D721Med (cell line): ENCODE measurements around the gene MYO7B.

Experiments
- DNase-seq: peaks from one replicate; pipeline ENCODE4 v3.0.0; 2011; ENCODE audit warnings: low spot score; ENCODE audit not compliant: insufficient read length
- FAIRE-seq: peaks from 2 replicates; lab custom pipeline; 2011; peaks lifted over from hg19 to GRCh38; lab: Jason Lieb, UNC
- TF ChIP-seq, protein P1 (sequence below): IDR thresholded peaks from 2 replicates; pipeline ENCODE4 v1.5.1; 2012; ENCODE audit warnings: mild to moderate bottlenecking, control low read depth; ENCODE audit not compliant: insufficient read depth; ENCODE audit errors: missing control alignments

MYO7B gene

DNA sequence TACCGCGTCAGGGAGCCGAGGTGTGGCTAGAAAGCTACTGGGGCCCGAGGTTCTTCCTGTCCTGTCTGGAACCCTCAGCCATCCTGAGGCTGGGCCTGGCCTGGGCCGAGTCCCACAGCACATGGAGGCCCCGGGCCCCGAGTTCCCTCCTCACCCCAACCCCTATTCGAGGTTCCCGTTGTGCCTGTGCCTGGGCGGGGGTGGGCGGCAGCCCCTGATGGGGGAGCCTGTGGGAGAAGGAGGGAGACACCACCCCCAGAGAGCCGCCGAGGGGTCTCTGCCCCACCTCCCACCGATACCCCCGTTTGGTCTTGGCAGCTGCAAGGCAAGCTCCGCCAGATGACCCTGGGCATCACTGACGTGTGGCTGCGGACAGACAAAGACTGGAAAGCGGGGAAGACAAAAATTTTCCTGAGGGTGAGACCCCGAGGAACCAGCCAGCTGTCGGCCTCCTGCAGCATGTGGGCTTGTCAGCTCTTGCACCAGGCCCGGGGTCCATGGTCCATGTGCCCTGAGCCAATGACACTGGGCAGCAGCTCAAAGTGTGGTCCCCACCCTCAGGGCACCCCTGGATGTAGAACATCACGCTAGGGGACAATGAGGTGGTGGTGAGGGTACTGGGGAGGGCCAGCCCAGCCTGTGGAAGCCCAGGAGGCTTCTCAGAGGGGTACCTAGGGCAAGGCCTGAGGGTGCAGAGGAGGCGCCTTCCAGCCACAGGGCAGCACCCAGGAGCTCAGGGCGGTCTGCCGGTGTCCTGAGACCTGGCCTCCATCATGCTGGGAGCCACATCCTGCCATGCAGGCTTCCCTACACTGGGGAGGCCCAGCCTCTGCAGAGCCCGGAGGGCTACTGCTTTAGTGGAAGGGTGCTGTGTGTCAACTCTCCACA lies 58.0 kb downstream of the MYO7B start:
- DNase-seq: no peak
- FAIRE-seq: no peak
- TF ChIP-seq, protein P1, sequence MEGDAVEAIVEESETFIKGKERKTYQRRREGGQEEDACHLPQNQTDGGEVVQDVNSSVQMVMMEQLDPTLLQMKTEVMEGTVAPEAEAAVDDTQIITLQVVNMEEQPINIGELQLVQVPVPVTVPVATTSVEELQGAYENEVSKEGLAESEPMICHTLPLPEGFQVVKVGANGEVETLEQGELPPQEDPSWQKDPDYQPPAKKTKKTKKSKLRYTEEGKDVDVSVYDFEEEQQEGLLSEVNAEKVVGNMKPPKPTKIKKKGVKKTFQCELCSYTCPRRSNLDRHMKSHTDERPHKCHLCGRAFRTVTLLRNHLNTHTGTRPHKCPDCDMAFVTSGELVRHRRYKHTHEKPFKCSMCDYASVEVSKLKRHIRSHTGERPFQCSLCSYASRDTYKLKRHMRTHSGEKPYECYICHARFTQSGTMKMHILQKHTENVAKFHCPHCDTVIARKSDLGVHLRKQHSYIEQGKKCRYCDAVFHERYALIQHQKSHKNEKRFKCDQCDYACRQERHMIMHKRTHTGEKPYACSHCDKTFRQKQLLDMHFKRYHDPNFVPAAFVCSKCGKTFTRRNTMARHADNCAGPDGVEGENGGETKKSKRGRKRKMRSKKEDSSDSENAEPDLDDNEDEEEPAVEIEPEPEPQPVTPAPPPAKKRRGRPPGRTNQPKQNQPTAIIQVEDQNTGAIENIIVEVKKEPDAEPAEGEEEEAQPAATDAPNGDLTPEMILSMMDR: no peak

DNA sequence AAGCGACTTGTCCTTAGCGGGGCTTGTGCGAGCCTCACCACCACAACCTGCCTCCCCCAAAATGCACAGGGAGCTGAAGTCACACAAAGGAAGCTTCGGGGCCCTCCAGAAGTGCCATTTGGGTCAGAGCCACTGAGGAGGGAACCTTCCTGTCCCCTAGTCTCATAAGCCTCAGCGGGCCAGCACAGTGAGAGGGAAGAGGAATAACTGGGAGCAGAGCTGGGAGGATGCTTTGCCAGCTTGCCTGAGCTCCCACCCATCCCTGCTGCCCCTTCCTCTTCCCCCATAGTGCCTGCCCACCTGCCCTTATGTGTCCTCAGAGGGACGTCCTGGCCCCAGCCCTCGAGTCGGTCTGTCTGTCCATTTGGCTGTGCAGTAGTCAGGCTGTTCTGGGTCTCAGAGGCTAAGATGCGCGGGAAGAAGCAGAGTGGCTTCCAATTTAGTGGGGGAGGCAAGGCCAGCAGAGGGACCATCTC lies 58.7 kb downstream of the MYO7B start:
- DNase-seq (no peak), FAIRE-seq (no peak)
- TF ChIP-seq, protein P1: no peak

DNA sequence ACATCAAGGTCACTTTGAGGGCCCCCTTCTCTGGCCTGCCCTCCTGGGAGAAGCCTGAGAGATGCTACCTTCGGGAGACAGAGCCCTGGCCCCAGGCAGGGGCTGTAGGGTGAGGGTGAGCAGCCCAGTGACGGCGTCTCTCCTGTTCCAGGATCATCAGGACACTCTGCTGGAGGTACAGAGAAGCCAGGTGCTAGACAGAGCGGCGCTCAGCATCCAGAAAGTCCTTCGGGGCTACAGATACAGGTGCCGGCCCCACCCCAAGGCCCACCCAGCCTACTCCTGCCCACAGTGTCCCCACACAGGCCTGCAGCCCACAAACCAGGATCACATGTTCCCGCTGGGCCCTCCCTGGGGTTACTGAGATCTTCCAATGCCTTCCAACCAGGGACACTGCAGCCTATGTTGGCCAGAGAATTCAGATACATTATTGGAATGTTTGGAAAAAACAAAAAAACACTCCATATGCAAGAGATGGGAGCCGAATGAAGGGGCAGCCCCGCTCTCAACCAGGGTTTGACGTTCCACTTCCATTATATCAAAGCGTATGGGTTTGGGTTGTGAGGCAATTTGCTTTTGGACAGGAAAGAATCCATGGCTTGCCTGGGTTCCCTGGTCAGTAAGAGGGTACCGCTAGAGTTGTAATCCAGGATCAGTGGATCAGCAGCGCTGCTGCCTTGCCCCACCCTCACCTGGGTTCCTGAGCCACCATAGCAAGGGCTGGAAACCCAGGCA lies 61.0 kb downstream of the MYO7B start:
- TF ChIP-seq, protein P1: no peak
- FAIRE-seq (no peak), DNase-seq (no peak)

DNA sequence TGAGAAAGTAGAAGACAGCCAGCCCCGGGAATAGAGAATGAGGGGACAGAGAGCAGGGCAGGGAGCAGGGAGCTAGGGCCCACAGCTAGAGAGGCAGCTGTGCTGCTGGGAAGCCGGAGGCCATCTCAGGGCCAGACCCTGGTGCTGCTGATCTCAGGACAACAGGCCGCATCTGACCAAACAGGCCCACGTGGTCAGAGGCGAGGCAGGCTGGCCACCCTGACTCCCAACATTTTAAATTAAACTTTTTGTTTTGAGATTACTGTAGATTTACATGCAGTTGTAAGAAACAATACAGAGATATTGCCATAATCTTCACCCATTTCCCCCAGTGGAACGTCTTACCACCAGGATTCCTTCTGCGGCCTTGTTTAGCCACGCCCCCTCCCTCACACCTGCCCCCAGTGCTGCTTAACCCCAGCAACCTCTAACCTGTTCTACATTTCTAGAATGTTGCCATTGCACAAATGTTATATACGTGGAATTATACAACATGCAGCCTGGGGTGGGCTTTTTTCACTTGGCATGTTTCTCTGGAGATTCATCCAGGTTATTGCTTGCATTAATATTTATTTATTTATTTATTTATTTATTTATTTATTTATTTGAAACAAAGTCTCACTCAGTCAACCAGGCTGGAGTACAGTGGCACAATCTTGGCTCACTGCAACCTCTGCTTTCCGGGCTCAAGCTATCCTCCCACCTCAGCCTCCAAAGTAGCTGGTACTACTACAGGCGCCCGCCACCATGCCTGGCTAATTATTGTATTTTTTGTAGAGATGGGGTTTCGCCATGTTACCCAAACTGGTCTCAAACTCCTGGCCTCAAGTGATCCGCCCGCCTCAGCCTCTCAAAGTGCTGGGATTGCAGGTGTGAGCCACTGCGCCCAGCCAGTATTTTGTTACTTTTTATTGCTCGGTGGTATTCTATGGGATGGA lies 61.8 kb downstream of the MYO7B start:
- TF ChIP-seq, protein P1: no peak
- DNase-seq: no peak
- FAIRE-seq: no peak

DNA sequence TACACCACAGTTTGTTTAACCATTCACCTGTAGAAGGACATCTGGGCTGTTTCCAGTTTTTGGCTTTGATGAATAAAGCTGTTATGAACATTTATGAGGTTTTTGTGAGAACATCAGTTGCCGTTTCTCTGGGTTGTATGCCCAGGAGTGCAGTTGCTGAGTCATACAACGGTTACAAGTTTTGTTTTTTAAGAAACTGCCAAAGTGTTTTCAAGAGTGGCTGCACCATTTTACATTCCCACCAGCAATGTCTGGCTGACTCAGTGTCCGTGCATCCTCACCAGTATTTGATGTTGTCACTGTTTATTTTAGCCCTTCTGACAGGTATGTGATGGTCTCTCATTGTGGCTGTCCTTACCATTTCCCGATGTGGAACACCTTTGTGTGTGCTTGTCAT lies 62.5 kb downstream of the MYO7B start:
- TF ChIP-seq, protein P1: no peak
- FAIRE-seq: no peak
- DNase-seq: no peak

DNA sequence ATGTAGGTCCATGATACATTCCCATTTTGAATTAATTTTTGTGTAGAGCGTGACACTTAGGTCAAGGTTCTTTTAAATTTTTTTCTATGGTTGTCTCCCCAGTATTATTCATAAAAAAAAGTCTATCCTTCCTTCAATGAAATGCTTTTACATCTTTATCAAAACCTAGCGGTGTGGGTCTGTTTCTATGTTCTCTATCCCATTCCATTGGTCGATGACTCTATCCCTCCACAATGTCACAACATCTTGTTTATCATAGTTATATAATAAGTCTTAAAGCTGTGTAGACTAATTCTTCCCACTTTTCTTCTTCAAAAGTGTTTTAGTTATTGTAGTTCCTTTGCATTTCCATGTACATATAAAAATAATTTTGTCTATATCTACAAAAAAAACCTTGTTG lies 63.2 kb downstream of the MYO7B start:
- no peak for DNase-seq
- FAIRE-seq: no peak
- TF ChIP-seq, protein P1: no peak
